DMS79 (cell line): ENCODE measurements around the gene MPHOSPH8.

Source experiments
- DNase-seq: peaks from one replicate; lab custom pipeline; 2025; lab: John Stamatoyannopoulos, UW

Gene MPHOSPH8, protein sequence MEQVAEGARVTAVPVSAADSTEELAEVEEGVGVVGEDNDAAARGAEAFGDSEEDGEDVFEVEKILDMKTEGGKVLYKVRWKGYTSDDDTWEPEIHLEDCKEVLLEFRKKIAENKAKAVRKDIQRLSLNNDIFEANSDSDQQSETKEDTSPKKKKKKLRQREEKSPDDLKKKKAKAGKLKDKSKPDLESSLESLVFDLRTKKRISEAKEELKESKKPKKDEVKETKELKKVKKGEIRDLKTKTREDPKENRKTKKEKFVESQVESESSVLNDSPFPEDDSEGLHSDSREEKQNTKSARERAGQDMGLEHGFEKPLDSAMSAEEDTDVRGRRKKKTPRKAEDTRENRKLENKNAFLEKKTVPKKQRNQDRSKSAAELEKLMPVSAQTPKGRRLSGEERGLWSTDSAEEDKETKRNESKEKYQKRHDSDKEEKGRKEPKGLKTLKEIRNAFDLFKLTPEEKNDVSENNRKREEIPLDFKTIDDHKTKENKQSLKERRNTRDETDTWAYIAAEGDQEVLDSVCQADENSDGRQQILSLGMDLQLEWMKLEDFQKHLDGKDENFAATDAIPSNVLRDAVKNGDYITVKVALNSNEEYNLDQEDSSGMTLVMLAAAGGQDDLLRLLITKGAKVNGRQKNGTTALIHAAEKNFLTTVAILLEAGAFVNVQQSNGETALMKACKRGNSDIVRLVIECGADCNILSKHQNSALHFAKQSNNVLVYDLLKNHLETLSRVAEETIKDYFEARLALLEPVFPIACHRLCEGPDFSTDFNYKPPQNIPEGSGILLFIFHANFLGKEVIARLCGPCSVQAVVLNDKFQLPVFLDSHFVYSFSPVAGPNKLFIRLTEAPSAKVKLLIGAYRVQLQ

DNA sequence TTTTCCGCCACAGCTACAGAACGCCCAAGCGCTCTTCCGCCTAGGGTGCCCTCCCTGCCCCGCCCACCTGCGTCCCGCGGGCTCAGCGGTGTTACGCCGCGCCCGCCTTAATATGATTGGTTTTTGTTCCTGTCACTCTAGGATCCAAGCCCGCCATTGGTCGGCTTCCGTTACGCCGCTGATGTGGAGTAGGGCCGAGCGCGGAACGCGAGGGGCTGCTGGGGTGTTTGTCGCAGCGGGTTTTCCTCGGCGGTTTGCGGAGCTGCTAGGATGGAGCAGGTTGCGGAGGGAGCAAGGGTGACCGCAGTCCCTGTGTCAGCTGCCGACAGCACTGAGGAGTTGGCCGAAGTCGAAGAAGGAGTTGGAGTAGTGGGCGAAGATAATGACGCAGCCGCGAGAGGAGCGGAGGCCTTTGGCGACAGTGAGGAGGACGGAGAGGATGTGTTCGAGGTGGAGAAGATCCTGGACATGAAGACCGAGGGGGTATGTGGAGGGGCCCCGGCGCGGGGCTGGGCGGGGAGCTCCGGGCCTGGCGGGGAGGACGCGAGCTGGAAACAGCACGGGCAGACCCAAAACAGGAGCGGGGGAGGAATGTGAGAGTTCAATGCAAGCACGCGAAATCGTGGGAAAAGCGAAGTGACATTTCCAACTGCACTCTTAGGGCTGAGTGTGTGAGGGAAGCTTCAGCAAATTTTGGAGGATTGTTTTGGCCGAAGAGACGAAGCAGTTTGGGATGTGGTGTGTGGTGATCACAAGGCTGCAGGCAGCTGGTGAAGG lies at the start of gene MPHOSPH8:
TSS of gene MPHOSPH8 (plus strand) at position 181 of the 777 bp plus-strand sequence. CDS start at position 271, 90 bp downstream.
- DNase-seq: peak; percentile 68

DNA sequence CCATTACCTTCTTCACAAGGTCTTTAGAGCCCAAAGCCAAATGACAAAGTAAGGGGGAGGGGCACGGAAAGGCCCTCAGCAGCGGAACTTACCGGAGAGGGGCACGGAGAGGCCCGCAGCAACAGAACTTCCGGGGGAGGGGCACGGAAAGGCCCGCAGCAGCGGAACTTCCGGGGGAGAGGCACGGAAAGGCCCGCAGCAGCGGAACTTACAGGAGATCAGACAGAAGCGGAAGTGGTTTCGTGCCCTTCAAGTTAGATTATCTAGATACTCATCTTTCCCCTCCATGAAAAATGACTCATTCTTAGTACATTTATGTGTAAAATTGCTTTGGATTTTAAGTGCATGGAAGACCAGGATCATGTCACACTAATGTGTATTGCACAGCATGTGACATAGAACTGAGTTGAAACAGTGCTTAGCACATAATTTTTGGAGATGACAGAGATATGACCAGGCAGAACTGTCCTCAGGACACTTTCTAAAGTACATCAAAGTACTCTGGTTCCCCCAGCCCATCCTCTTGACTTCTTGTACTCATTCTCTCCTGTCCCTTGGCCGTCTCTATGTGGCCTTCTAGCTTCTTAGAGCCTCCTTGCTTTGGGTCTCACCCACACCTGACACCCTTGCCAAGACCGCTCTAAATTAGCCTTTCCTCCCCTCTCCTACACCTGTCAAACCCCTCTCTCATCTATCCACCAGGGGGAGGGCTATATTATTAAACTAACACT lies 46.4 kb upstream of the MPHOSPH8 start:
- no peak for DNase-seq

DNA sequence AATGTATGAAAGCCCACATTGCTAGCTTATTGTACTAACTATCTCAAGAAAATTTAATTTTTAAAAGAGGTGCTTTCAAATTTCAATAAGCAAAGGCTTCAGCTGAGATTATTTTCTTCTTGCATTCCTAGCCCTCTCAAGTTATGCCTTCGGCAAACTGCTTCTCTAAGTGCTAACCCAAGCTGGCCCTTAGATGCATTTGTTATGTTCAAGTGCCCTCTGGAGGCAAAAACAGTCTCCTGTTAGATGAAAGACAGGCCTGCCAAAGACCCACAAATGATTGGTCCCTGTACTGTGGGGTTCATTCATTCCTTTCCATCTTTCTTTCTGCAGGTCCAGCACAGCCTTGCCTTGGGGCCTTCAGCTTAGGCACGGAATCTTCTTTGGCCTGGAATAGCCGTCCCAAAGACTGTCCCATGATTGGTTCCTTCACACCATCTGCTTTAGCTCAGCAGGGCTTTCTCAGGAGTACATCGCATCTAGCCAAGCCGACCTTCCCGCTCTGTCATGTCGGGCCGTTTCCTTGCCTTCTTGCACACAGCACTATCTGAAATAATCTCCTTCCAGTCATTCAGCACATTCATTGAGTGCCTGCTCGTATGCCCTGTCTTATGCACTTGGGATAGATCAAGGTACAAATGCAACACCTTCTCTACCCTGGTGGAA lies 45.7 kb upstream of the MPHOSPH8 start:
- DNase-seq: no peak

DNA sequence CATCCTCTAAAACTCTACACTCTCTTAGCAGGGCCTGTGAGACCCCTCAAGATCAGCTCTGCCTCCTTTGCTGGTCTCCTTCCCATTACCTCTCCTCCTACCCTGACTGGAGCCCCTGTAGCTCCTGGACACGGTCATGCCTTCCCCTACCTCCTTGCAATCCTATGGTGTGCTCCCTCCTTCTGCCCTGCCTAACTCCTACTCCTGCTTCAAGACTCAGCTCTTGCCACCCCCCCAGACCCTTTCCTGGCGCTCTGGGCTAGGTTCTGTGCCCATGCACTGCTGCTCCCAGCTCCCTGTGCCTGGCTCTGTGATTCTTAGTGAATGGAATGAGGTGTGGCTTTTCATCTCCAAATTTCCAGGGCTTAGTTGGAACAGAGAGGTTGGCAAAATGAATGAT lies 44.1 kb upstream of the MPHOSPH8 start:
- DNase-seq: no peak

DNA sequence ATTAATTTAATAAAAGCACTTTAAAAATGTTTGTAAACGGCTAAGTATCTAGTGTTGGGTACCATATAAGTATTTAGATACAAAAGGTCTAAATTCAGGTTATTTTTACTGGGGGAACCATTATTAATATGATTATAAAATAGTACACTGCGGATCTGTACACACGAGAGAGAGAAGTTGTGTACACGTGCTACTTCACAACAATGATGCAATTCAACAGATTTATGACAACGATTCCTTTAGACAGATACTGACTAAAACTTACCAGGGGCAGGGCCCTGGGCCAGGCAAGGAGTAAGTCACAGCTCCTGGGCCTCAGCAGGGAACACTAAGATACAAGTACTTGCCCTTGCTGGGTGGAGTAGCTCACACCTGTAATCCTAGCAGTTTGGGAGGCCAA lies 43.0 kb upstream of the MPHOSPH8 start:
- no peak for DNase-seq

DNA sequence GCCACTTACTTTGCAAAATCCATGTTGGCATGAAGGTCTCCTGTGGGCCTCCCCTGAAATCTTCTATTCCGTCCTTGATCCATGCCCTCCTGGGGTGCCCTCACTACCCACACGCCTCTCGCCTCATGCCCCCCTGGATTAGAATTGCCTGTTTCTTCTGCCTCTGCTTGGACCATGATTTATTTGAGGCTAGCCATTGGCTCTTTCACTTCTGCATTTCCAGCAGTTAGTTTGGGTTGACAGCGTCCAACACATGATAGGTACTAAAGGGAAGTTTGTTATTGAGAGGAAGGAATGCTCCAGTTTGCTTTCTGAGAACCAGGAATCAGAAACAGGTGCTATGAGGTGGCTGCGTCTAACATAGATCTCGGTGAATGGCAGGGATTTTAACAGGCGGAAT lies 41.6 kb upstream of the MPHOSPH8 start:
- no peak for DNase-seq

DNA sequence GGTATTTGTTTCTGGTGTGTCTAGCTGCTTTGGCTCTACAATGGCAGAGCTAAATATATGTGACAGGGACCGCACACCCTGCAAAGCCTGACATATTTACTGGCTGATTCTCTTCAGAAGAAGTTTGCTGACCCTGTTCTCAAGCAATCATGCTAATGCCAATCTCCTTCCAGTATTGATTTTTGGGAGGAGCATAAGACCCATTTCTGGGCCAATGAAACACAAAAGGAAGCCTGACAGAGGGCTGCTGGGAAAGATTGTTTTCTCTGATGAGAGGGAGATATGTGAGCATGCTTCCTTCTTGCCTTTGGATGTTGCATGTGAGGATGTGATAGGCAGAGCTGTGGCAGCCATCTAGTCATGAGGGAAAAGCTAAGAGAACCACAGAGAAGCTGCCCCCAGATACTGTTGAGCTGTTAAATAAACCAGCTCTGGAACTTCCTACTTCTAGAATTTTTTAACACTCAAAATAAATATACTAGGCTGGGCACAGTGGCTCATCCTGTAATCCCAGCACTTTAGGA lies 40.7 kb upstream of the MPHOSPH8 start:
- DNase-seq: no peak

DNA sequence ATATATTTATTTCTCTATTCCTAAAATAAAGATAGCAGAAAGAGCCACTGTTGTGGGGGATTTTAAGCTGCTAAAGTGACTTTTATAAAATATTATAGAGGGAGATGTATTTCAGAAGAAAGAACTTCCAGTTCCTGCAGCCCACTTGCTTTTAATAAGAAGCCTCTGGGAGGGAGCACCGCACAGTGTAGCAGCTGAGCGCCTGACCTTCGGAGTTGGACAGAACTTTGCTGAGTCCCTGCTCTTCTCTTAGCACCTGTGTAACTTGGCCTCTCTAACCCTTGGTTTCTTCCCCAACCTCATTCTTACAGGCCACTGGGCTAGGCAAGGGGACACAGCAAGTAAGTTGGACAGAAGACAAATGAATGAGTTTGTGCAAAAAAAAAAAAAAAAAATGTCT lies 37.4 kb upstream of the MPHOSPH8 start:
- no peak for DNase-seq

DNA sequence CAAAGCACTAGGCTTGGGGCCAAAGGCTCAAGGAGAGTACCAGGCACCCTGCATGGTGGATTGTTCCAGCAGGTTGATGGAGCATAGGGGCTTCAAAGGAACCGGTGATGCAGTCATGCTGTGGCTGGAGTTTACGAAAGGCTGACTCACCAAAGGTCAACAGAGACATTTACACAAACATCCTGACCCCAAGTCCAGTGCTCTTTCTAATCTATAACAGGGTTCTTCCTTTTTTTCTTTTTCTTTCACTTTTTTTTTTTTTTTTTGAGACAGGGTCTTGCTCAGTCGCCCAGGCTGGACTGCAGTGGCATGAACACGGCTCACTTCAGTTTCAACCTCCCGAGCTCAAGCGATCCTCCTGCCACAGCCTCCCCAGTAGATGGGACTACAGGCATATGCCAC lies 36.5 kb upstream of the MPHOSPH8 start:
- DNase-seq: no peak

DNA sequence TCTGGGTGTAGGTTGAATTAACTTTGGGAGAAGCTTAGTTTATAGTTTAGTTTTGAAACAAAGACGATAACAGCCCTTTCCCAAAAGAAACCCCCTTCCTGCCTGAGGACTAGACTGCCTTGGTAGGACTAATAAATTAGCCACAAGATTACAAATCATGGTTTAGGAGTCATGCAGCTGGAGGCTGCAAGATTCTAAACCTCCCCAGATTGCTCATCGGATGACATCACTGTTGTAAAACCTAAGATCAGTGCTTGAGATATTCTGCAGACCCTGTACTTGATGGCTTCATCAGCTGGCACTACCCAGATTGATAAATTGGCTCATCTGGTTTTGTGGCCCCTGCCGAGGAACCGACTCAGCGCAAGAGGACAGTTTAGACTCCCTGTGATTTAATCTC lies 35.9 kb upstream of the MPHOSPH8 start:
- no peak for DNase-seq

DNA sequence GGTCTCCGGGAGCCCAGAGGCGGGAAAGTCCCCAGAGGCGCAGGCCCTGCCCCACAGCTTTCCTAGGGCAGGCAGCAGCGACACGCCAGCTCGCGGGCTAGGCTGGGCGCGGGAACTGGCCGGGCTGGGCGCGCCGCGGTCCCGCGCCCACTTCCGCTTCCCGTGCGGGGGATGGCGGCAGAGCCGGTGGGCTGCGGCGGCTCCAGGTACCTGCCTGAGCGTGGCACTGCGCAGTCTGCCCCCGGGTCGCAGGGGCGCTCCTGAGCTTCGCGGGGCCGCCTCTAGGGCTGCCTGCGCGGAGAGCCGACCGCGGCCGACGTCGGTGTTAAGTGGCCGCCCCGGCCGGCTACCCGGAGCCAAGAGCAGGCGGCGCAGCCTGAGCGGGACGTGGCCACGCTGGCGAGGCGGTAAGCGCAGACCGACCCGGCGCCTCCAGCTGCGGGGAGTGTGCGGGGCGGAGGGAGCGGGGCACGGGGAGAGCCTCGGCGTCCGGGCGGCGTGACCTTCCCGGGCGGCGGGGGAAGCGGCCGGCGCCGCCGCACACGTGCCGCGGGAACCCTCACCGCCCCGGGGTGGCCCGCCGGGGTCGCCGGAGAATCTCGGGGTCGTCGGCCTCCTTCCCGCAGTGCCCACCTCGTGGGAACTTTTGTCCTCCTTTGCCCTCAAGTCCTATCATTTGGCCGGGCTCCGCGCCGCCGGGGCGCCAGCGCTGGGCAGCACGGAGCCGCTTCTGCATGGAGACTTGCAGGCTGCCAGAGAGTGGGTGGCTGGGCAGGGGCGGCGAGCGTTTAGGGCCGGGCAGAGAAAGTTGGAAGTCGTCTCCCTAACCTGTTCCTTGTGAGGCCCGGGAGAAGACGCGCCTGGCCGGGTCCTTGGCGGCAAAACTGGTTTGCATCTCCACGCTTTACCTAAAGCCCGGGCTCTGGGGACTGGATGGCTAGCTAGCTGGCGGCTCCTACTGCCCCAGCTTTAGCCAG lies 31.4 kb upstream of the MPHOSPH8 start:
- DNase-seq: no peak

DNA sequence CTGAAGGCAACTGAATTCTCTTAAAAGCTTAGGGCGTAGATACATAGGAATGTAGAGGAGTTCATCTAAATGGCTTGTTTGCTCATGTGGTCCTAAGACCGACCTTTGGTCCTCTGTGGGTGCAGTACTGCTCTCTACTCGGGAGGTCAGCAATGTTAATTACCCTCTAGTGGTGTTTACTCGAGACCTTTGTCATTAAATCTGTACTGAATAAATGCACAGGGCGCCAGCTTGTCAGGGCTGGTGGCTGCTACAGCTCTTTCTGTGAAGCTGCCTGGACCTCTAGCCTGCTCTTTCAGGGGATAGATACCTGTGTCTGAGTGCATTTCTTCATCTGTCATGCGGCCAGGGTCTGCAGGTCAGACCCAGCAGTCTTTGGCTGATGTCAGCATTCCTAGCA lies 29.2 kb upstream of the MPHOSPH8 start:
- no peak for DNase-seq

DNA sequence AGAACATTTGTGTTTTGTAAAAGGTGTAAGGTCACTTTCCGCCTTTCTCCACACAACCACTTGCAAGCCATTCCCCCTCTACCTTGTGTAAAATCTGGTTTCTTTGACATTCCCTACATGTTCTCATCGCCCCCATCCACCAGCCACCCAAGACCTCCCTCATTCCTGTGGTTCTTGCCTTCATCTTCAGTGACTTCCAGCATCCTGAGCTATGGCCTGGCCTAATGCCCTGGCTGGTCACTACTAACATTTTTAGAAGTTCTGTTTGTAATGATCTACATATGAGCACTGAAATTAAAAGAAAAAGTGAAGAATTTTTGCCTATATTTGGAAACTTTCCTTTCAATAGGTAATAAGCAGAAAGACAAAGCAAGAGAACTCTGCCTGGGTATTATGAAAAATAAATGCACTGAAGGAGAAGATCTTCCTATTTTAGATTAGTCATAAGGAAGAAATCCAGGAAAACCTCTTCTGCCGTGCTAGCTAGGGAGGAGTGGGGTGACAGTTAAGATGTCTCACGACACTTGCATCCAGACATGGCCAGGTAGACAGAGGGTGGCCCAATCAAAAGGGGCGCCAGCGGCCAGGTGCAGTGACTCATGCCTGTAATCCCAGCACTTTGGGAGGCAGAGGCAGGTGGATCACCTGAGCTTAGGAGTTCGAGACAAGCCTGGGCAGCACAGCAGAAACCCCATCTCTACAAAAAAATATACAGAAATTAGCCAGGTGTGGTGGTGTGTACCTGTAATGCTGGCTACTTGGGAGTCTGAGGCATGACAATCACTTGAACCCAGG lies 28.1 kb upstream of the MPHOSPH8 start:
- DNase-seq: no peak

DNA sequence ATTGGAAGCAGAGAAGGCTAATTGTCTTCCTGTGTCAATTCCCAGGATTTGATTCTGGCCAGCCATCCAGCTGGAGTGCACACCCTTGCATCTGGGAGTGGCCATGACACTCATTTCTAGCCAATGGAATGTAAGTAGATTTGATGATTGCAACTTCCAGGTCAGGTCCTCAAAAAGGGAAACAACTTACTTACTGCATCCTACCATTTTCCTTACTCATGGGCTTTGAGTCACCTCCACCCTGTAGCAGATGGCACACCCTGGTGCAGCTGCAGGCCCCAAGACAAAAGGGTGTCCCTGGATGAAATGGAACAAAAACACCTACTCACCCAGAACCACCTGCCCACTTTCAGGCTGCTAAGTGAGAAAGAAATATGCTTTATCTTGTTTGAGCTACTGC lies 27.3 kb upstream of the MPHOSPH8 start:
- DNase-seq: no peak

DNA sequence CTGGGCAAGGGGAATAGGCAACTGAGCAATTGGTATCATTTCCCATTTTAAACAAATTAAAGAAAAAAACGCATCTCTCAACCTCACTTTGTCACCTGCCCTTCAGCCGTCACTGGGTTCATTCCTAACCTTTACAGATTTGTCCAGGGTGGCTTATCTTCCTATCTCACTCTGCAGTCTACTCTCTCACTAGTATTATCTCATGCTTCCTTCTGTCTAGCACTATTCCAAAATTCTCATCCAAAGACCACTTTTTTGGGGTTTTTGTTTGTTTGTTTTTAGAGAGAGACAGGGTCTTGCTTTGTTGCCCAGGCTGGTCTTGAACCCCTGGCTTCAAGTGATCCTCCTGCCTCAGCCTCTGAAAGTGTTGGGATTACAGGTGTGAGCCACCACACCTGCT lies 26.7 kb upstream of the MPHOSPH8 start:
- DNase-seq: no peak

DNA sequence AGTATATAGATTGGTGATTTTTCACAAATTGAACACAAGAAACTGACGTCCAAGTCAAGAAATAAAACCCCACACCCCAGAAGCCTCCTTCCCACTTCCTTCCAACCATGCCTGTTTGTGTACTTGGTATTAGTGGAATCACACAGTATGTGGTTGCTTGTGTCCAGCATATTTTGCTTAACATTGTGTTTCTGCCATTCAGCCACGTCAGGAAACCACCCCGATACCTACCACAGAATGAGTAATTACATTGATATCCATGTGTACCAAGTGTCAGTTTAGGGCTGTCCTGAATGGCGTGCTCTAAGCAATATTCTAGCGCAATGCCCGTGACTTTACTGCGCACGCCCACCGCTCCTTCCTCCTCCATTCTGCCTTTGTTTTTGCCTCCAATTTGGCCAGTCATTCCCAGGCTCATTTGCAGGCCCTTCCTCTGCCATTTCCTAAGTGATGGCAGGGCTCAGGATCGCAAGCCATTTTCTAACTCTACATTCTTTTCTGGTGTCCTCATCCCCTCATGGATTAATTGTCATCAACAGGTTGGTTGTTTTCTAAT lies 25.9 kb upstream of the MPHOSPH8 start:
- DNase-seq: no peak

DNA sequence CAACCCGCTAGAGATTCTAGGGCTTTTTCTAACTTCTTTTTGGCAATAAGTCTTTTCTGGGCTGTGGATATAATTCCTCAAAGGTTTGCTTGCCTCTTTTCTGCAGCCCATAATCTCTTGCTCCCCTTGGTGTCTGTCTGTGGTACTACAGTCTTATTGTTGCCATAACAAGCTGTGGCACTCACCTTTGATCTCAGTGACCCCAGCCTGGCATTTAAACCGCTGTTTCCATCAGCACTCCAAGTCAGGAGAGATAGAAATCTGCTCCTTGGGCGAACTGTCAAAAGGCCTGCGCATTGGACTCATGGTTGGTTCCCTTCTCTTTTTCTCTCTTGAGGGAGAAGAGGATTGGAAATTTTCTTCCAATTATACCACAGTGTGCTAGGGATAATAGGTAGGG lies 14.5 kb upstream of the MPHOSPH8 start:
- DNase-seq: no peak

DNA sequence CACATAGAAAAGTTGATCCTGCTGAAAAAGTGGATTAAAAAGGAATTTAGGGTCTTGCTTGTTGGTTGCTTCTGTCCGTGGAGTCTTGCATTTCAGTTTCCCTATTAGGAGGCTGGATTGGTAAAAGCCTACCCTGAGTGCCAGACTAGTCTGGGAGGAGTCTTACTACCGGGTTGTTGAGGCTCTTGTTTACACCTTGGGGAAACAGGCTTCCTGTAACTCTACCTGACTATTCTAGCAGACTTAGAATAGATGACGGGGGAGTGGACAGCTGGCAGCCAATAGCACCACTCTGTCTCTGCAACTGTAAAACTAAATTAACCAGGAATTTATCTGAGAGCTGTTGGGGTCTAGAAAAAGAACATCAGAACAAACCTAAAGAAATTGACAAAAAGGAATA lies 11.3 kb upstream of the MPHOSPH8 start:
- DNase-seq: no peak

DNA sequence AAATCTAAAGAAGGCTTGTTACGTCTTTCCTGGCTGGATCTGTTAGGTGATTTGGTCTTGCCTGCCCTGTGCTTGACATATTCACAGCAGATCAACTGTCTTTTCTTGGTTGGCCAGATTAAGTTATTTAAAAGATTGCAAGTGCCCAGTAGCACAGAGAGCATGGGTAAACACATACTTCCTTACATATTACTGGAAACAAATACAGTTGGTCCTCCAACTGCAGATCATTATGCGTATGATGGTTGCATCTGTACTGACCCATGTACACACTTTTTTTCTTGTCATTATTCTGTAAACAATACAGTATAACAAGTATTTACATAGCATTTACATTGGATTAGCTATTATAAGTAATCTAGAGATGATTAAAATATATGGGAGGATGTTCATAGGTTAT lies 9.2 kb upstream of the MPHOSPH8 start:
- no peak for DNase-seq
